HEK293 (cell line): ENCODE measurements around the gene NUDT6.
"Not testable (repeated sequence)": the region's sequence is repeated elsewhere in the genome, so short reads cannot be mapped to it uniquely, and the experiment has no call there.

ENCODE experiments used
- CTCF ChIA-PET: fragments of 350-600 bp; formaldehyde crosslinking; extraction: SDS; loops from one replicate; lab custom pipeline; 2021; ENCODE audit warnings: antibody characterized with exemption; lab: Yijun Ruan, JAX
- POLR2A ChIA-PET: fragments of 300-600 bp; formaldehyde crosslinking; extraction: SDS; loops from one replicate; lab custom pipeline; 2020; ENCODE audit warnings: antibody characterized with exemption, inconsistent platforms; lab: Yijun Ruan, JAX
- H3K27ac ChIP-seq: fragments of 200-500 bp; sonication (Bioruptor generic); 2 replicates; pipeline ENCODE4 v1.5.1; 2014; ENCODE audit warnings: low read depth, low read length, control low read depth, inconsistent platforms; ENCODE audit errors: extremely low read depth
- H3K36me3 ChIP-seq, 2 experiments: fragments of 200-500 bp in 1 of 2; sonication (Bioruptor generic) in 1 of 2; 1 replicate in 1 of 2; 2 replicates in 1 of 2; pipeline ENCODE4 v1.5.1; 2014 to 2017; ENCODE audit warnings: inconsistent platforms in 2 of 2, low read length in 2 of 2; ENCODE audit not compliant: control insufficient read depth in 2 of 2, insufficient read depth in 1 of 2
- H3K4me1 ChIP-seq: fragments of 200-500 bp; sonication (Bioruptor generic); 2 replicates; pipeline ENCODE4 v1.5.1; 2014; ENCODE audit warnings: mild to moderate bottlenecking, low read length, inconsistent platforms; ENCODE audit not compliant: control insufficient read depth, insufficient read depth
- H3K4me3 ChIP-seq: 2 replicates; pipeline ENCODE4 v1.5.1; 2011; ENCODE audit warnings: low read depth, mild to moderate bottlenecking, control low read depth, low read length, moderate library complexity
- H3K9me3 ChIP-seq: fragments of 200-500 bp; sonication (Bioruptor generic); 2 replicates; pipeline ENCODE4 v1.5.1; 2014; ENCODE audit warnings: low read depth, low read length, inconsistent platforms; ENCODE audit not compliant: control insufficient read depth, insufficient read depth
- GFI1B ChIP-seq: fragments of 450-650 bp; formaldehyde crosslinking; IDR thresholded peaks from 2 replicates; pipeline ENCODE4 v1.5.1; 2016; ENCODE audit warnings: missing biosample characterization, missing genetic modification characterization
- SALL2 ChIP-seq: fragments of 450-650 bp; formaldehyde crosslinking; IDR thresholded peaks from 2 replicates; pipeline ENCODE4 v1.5.0; 2017; ENCODE audit warnings: missing biosample characterization, mild to moderate bottlenecking, missing genetic modification characterization, borderline replicate concordance
- SETDB1 ChIP-seq: IDR thresholded peaks from one replicate; pipeline ENCODE4 v1.6.1; 2017; ENCODE audit warnings: mild to moderate bottlenecking, low read length, moderate library complexity, mixed read lengths; ENCODE audit not compliant: insufficient read length
- SP7 ChIP-seq: fragments of 450-650 bp; formaldehyde crosslinking; IDR thresholded peaks from 2 replicates; pipeline ENCODE4 v1.5.1; 2016; ENCODE audit warnings: missing biosample characterization, missing genetic modification characterization
- TCF7L2 ChIP-seq: IDR thresholded peaks from 2 replicates; pipeline ENCODE4 v1.6.1; 2011; ENCODE audit warnings: low read depth, mild to moderate bottlenecking, inconsistent platforms, low read length, moderate library complexity, borderline replicate concordance
- ZNF114 ChIP-seq: fragments of 450-650 bp; formaldehyde crosslinking; IDR thresholded peaks from 2 replicates; pipeline ENCODE4 v1.5.0; 2017; ENCODE audit warnings: missing biosample characterization, missing genetic modification characterization
- ZNF146 ChIP-seq: fragments of 450-650 bp; formaldehyde crosslinking; IDR thresholded peaks from 2 replicates; pipeline ENCODE4 v1.5.1; 2016; ENCODE audit warnings: missing biosample characterization, missing genetic modification characterization
- ZNF155 ChIP-seq: fragments of 450-650 bp; formaldehyde crosslinking; IDR thresholded peaks from 2 replicates; pipeline ENCODE4 v1.5.1; 2016; ENCODE audit warnings: missing biosample characterization, missing genetic modification characterization
- ZNF16 ChIP-seq: fragments of 450-650 bp; formaldehyde crosslinking; IDR thresholded peaks from 2 replicates; pipeline ENCODE4 v1.5.1; 2016; ENCODE audit warnings: low read depth, missing biosample characterization, missing genetic modification characterization
- ZNF175 ChIP-seq: fragments of 450-650 bp; formaldehyde crosslinking; IDR thresholded peaks from 2 replicates; pipeline ENCODE4 v1.5.1; 2016; ENCODE audit warnings: missing biosample characterization, missing genetic modification characterization
- ZNF202 ChIP-seq: fragments of 450-650 bp; formaldehyde crosslinking; IDR thresholded peaks from 2 replicates; pipeline ENCODE4 v1.5.1; 2016; ENCODE audit warnings: missing biosample characterization, missing genetic modification characterization, borderline replicate concordance
- ZNF214 ChIP-seq: fragments of 450-650 bp; formaldehyde crosslinking; IDR thresholded peaks from 2 replicates; pipeline ENCODE4 v1.5.1; 2017; ENCODE audit warnings: missing biosample characterization, mild to moderate bottlenecking, missing genetic modification characterization, borderline replicate concordance
- ZNF23 ChIP-seq: fragments of 450-650 bp; formaldehyde crosslinking; IDR thresholded peaks from 2 replicates; pipeline ENCODE4 v1.5.1; 2016; ENCODE audit warnings: missing biosample characterization, missing genetic modification characterization, borderline replicate concordance
- ZNF274 ChIP-seq, 2 experiments: fragments of 200-500 bp in 1 of 2; fragments of 450-650 bp in 1 of 2; sonication (Bioruptor generic) in 1 of 2; formaldehyde crosslinking in 1 of 2; IDR thresholded peaks; 2 replicates each; pipeline versions ENCODE4 v1.5.1 to v1.6.1; 2014 to 2016; ENCODE audit warnings: borderline replicate concordance in 1 of 2, inconsistent platforms in 1 of 2, low read length in 1 of 2, missing biosample characterization in 1 of 2, missing genetic modification characterization in 1 of 2
- ZNF311 ChIP-seq: fragments of 450-650 bp; formaldehyde crosslinking; IDR thresholded peaks from 2 replicates; pipeline ENCODE4 v1.5.1; 2017; ENCODE audit warnings: missing biosample characterization, missing genetic modification characterization, borderline replicate concordance
- ZNF501 ChIP-seq: fragments of 450-650 bp; formaldehyde crosslinking; IDR thresholded peaks from 2 replicates; pipeline ENCODE4 v1.5.1; 2016; ENCODE audit warnings: missing biosample characterization, missing genetic modification characterization
- ZNF549 ChIP-seq: fragments of 450-650 bp; IDR thresholded peaks from 2 replicates; pipeline ENCODE4 v1.5.1; 2018; ENCODE audit warnings: missing biosample characterization, missing genetic modification characterization, mild to moderate bottlenecking, inconsistent platforms, moderate library complexity
- ZNF560 ChIP-seq: fragments of 450-650 bp; formaldehyde crosslinking; IDR thresholded peaks from 2 replicates; pipeline ENCODE4 v1.5.1; 2017; ENCODE audit warnings: missing biosample characterization, missing genetic modification characterization, borderline replicate concordance
- ZNF664 ChIP-seq: fragments of 450-650 bp; formaldehyde crosslinking; IDR thresholded peaks from 2 replicates; pipeline ENCODE4 v1.5.1; 2016; ENCODE audit warnings: missing biosample characterization, missing genetic modification characterization
- ZNF776 ChIP-seq: fragments of 450-650 bp; formaldehyde crosslinking; IDR thresholded peaks from 2 replicates; pipeline ENCODE4 v1.5.0; 2017; ENCODE audit warnings: missing biosample characterization, missing genetic modification characterization, borderline replicate concordance
- TF ChIP-seq, protein P1 (sequence below): fragments of 450-650 bp; formaldehyde crosslinking; IDR thresholded peaks from 2 replicates; pipeline ENCODE4 v1.5.1; 2016; ENCODE audit warnings: missing biosample characterization, missing genetic modification characterization
- TF ChIP-seq, protein P2 (sequence below): fragments of 450-650 bp; formaldehyde crosslinking; IDR thresholded peaks from 2 replicates; pipeline ENCODE4 v1.5.1; 2016; ENCODE audit warnings: missing biosample characterization, missing genetic modification characterization
- TF ChIP-seq, protein P3 (sequence below): fragments of 450-650 bp; formaldehyde crosslinking; IDR thresholded peaks from 2 replicates; pipeline ENCODE4 v1.5.1; 2016; ENCODE audit warnings: missing biosample characterization, missing genetic modification characterization
- TF ChIP-seq, protein P4 (sequence below): fragments of 450-650 bp; IDR thresholded peaks from 2 replicates; pipeline ENCODE4 v1.5.1; 2018; ENCODE audit warnings: missing biosample characterization, missing genetic modification characterization

NUDT6 gene

DNA sequence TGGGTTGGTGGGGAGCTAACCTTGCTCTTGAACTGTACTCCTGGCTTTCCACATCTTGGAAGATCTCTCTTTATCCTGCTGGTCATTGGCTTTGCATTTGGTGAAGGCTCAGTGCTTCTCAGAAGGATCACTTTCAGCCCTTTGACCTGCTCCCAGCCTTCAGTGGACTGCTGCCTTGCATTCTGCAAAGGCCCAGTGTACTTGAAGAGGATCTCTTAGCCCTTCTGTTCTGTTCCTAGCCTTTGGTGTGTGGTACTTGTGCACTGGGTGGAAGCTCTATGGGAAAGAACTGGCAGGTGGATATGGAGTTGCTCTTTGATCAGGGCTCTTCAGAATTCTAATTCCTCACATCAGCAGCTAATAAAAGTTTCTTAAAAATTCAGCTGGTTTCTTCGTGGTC, 49.3 kb downstream of the NUDT6 start:
- ChIA-PET CTCF (no interaction called here), POLR2A (no interaction called here)
- H3K9me3 ChIP-seq, result no peaks in the 10 kb centered on the region
- H3K27ac ChIP-seq, result no peak overlapping the region
- TF ChIP-seq, protein P1, sequence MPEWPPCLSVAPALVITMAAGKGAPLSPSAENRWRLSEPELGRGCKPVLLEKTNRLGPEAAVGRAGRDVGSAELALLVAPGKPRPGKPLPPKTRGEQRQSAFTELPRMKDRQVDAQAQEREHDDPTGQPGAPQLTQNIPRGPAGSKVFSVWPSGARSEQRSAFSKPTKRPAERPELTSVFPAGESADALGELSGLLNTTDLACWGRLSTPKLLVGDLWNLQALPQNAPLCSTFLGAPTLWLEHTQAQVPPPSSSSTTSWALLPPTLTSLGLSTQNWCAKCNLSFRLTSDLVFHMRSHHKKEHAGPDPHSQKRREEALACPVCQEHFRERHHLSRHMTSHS (tag by site-specific recombination), result no peak
- no peak for TF ChIP-seq ZNF776
- no peak for TF ChIP-seq ZNF202 (tag by site-specific recombination)
- no peak for TF ChIP-seq ZNF214 (tag by site-specific recombination)
- no peak for TF ChIP-seq SP7 (tag by site-specific recombination)
- H3K36me3 ChIP-seq, result peaks cover 0 to 4% of the 10 kb centered on the region in 2 experiments; a peak in 1 of 3 replicates
- H3K4me3 ChIP-seq, result no peak overlapping the region
- H3K4me1 ChIP-seq, result no peaks in the 10 kb centered on the region

DNA sequence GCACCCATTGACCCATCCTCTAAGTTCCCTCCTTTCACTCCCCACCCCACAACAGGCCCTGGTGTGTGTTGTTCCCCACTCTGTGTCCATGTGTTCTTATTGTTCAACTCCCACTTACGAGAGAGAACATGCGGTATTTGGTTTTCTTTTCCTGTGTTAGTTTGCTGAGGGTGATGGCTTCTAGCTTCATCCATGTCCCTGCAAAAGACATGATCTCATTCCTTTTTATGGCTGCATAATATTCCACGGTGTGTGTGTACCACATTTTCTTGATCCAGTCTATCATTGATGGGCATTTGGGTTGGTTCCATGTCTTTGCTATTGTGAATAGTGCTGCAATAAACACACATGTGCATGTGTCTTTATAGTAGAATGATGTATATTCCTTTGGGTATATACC, 54.2 kb downstream of the NUDT6 start:
- CTCF ChIA-PET, result not testable (repeated sequence)

DNA sequence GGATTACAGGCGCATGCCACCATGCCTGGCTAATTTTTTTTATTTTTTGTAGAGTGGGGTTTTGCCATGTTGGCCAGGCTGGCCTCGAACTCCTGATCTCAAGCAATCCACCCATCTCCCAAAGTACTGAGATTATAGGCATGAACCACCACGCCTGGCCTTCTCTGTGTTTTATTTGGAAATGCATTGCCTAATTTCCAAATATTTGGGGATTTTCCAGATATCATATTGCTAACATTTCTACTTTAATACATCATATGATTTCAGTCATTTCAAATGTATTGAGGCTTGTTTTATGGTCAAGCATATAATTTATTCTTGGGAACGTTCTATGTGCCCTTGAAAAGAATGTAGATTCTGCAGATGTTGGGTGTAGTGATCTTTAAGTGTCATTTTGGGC, 57.0 kb downstream of the NUDT6 start:
- CTCF ChIA-PET, result interaction anchor here (0.6 kb wide), 1 partner anchor 1059 kb away, joined by 3 read pairs; no protein-coding TSS in a partner anchor
- POLR2A ChIA-PET, result no interaction called here
- Histone ChIP-seq H3K4me1 (no peaks in the 10 kb centered on the region), H3K27ac (no peak overlapping the region), H3K9me3 (no peaks in the 10 kb centered on the region), H3K36me3 (no peaks in the 10 kb centered on the region), H3K4me3 (no peak overlapping the region)
- TF ChIP-seq ZNF274 (IDR thresholded peaks at IDR 0.05; ENCODE audit: low read length), result no peak
- TF ChIP-seq ZNF274 (tag by site-specific recombination; IDR thresholded peaks at IDR 0.05; ENCODE audit: borderline replicate concordance), result no peak
- TF ChIP-seq SP7 (tag by site-specific recombination), result no peak
- no peak for TF ChIP-seq ZNF155 (tag by site-specific recombination)
- TF ChIP-seq ZNF23 (tag by site-specific recombination), result no peak
- TF ChIP-seq, protein P2, sequence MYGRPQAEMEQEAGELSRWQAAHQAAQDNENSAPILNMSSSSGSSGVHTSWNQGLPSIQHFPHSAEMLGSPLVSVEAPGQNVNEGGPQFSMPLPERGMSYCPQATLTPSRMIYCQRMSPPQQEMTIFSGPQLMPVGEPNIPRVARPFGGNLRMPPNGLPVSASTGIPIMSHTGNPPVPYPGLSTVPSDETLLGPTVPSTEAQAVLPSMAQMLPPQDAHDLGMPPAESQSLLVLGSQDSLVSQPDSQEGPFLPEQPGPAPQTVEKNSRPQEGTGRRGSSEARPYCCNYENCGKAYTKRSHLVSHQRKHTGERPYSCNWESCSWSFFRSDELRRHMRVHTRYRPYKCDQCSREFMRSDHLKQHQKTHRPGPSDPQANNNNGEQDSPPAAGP (tag by site-specific recombination), result no peak

More for the DNA sequence above, 54.2 kb downstream of the NUDT6 start:
- H3K4me3 ChIP-seq, H3K9me3 ChIP-seq, H3K36me3 ChIP-seq, POLR2A ChIA-PET, H3K4me1 ChIP-seq, H3K27ac ChIP-seq: not testable (repeated sequence)
- peak; percentile 65; the same call in 1 of the 2 replicates for TF ChIP-seq ZNF146 (tag by site-specific recombination)
- TF ChIP-seq, protein P3, sequence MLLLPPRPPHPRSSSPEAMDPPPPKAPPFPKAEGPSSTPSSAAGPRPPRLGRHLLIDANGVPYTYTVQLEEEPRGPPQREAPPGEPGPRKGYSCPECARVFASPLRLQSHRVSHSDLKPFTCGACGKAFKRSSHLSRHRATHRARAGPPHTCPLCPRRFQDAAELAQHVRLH (tag by site-specific recombination), result 0 out of 2 replicates have a peak, but pooled peaks have one; percentile 27

DNA sequence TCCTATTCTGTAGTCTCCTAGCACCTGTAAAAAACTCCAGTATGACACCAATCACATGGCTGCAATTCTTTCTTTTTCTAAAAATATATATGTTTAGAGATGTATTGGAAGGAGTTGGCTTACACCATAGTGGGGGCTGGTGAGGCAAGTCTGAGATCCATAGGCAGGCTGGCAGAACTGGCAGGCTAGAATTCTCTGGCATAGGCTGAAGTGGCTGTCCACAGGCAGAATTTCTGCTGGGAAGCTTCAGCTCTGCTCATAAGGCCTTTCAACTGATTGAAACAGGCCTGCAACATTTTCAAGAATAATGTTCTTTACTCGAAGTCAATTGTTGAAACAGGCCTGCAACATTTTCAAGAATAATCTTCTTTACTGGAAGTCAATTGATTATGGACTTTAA, 58.8 kb downstream of the NUDT6 start:
- ChIA-PET POLR2A (no interaction called here), CTCF (interaction anchor here (1.6 kb wide), 1 partner anchor 12 kb away, joined by 3 read pairs; no protein-coding TSS in a partner anchor)
- H3K9me3 ChIP-seq, result no peaks in the 10 kb centered on the region
- H3K27ac ChIP-seq, result no peak overlapping the region
- H3K36me3 ChIP-seq, result no peaks in the 10 kb centered on the region
- H3K4me3 ChIP-seq, result no peak overlapping the region
- H3K4me1 ChIP-seq, result no peaks in the 10 kb centered on the region
- TF ChIP-seq ZNF175 (tag by site-specific recombination), result no peak
- TF ChIP-seq ZNF311 (tag by site-specific recombination), result no peak
- TF ChIP-seq TCF7L2, result no peak
- TF ChIP-seq, protein P2 (tag by site-specific recombination), result no peak
- no peak for TF ChIP-seq ZNF560 (tag by site-specific recombination)
- no peak for TF ChIP-seq ZNF16 (tag by site-specific recombination)
- no peak for TF ChIP-seq GFI1B (tag by site-specific recombination)
- TF ChIP-seq ZNF664 (tag by site-specific recombination), result no peak
- no peak for TF ChIP-seq ZNF114 (tag by site-specific recombination)
- no peak for TF ChIP-seq ZNF501 (tag by site-specific recombination)
- TF ChIP-seq SETDB1, result no peak
- no peak for TF ChIP-seq SALL2 (tag by site-specific recombination)
- TF ChIP-seq ZNF549 (tag by site-specific recombination), result no peak
- TF ChIP-seq, protein P4, sequence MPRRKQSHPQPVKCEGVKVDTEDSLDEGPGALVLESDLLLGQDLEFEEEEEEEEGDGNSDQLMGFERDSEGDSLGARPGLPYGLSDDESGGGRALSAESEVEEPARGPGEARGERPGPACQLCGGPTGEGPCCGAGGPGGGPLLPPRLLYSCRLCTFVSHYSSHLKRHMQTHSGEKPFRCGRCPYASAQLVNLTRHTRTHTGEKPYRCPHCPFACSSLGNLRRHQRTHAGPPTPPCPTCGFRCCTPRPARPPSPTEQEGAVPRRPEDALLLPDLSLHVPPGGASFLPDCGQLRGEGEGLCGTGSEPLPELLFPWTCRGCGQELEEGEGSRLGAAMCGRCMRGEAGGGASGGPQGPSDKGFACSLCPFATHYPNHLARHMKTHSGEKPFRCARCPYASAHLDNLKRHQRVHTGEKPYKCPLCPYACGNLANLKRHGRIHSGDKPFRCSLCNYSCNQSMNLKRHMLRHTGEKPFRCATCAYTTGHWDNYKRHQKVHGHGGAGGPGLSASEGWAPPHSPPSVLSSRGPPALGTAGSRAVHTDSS (tag by site-specific recombination), result no peak
